ENCODE results near the gene ATL3.
"Not testable (repeated sequence)": the region's sequence is repeated elsewhere in the genome, so short reads cannot be mapped to it uniquely, and the experiment has no call there.

Gene ATL3

GRCh38 chr11:63629426-63629825 lies 41.8 kb downstream of the ATL3 start:
- in situ Hi-C loops (cut with HindIII; ENCODE audit: low sequenced_read_pairs) = loop anchor here (5.0 kb wide), 3 partner anchors 33 to 147 kb away; no protein-coding TSS in a partner anchor

GRCh38 chr11:63623513-63624140 lies 47.5 kb downstream of the ATL3 start:
- in situ Hi-C loops (cut with HindIII; ENCODE audit: low sequenced_read_pairs) = no loop called here

DNA sequence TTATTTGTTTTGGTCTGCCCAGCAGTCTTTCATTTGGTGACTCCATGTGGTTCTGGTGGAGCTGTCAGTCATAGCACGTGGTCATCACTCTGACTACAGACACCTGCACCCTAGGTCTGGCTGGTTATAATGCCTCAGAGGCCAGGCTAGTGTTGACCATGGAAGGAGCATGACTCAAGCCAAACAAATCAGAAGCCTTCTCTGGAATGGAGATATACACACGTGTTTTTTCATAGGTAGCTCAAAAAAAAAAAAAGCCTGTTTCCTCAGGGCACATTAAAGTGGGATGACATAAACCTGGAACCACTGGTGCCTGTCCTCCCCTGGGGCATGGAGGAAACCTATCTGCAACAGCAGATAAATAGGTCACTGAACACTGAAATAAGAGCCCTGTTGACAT lies 48.9 kb downstream of the ATL3 start:
- in situ Hi-C loops (cut with HindIII; ENCODE audit: low sequenced_read_pairs) = no loop called here

GRCh38 chr11:63621071-63621470 lies 50.1 kb downstream of the ATL3 start:
- in situ Hi-C loops (cut with HindIII; ENCODE audit: low sequenced_read_pairs) = no loop called here

- in situ Hi-C loops (cut with HindIII; ENCODE audit: low sequenced_read_pairs) = no loop called here
These were observed 51.2 kb downstream of the ATL3 start for GRCh38 chr11:63619967-63620366.

DNA sequence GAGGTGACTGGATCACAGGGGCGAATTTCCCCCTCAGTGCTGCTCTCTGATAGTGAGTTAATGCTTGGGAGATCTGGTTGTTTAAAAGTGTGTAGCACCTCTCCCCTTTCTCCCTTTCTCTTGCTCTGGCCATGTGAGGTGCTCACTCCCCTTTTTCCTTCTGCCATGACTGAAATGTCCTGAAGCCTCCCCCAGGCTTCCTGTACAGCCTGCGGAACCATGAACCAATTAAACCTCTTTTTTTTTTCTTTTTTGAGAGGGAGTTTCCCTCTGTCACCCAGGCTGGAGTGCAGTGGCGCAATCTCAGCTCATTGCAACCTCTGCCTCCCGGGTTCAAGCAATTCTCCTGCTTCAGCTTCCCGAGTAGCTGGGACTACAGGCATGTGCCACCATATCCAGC lies 53.5 kb downstream of the ATL3 start:
- in situ Hi-C loops (cut with HindIII; ENCODE audit: low sequenced_read_pairs) = not testable (repeated sequence)

- in situ Hi-C loops (cut with HindIII; ENCODE audit: low sequenced_read_pairs) = no loop called here
These were observed 54.2 kb downstream of the ATL3 start for GRCh38 chr11:63616953-63617352.

GRCh38 chr11:63614136-63614671 lies 57.0 kb downstream of the ATL3 start, which contains the start of gene PLAAT3:
PLAAT3 (minus strand) TSS chr11:63614433; CDS start chr11:63614014, 419 bp downstream.
- in situ Hi-C loops (cut with HindIII; ENCODE audit: low sequenced_read_pairs) = no loop called here

GRCh38 chr11:63613517-63614135 lies 57.5 kb downstream of the ATL3 start:
- in situ Hi-C loops (cut with HindIII; ENCODE audit: low sequenced_read_pairs) = no loop called here

- in situ Hi-C loops (cut with HindIII; ENCODE audit: low sequenced_read_pairs) = no loop called here
These were observed 59.0 kb downstream of the ATL3 start for GRCh38 chr11:63612181-63612580.

- in situ Hi-C loops (cut with HindIII; ENCODE audit: low sequenced_read_pairs) = no loop called here
These were observed 59.8 kb downstream of the ATL3 start for GRCh38 chr11:63611395-63611747.

GRCh38 chr11:63610604-63611394 lies 60.4 kb downstream of the ATL3 start:
- in situ Hi-C loops (cut with HindIII; ENCODE audit: low sequenced_read_pairs) = no loop called here

DNA sequence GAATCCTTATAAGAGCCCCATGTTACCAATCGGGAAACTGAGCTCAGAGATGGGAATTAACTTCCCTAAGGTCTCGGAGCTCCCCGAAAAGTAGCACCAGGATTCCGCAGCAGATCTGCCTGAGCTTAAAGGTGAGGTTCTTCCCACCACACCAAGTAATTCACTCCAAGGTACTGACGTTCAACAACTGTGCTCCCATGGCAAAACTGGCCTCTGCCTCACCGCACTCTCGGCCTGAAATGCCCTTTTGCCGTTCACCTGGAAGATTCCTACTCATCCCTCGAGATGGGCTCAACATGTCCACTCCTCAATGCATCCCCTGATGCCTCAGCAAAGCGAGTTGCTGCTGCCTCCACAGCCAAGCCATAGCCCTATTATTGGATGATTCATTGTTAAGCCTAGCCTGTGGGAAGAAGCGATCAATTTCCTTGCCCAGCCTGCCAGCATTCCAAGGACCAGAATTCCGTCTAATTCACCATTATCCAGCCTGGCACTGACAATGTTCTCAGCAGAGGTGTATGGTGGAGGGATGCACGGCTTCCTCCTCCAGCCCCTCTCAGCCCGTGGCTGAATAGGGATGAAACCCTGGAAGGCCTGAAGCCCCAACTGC lies 61.1 kb downstream of the ATL3 start:
- in situ Hi-C loops (cut with HindIII; ENCODE audit: low sequenced_read_pairs) = no loop called here

- in situ Hi-C loops (cut with HindIII; ENCODE audit: low sequenced_read_pairs) = no loop called here
These were observed 61.6 kb downstream of the ATL3 start for GRCh38 chr11:63609536-63609935.

- in situ Hi-C loops (cut with HindIII; ENCODE audit: low sequenced_read_pairs) = no loop called here
These were observed 62.5 kb downstream of the ATL3 start for GRCh38 chr11:63608353-63609345.

DNA sequence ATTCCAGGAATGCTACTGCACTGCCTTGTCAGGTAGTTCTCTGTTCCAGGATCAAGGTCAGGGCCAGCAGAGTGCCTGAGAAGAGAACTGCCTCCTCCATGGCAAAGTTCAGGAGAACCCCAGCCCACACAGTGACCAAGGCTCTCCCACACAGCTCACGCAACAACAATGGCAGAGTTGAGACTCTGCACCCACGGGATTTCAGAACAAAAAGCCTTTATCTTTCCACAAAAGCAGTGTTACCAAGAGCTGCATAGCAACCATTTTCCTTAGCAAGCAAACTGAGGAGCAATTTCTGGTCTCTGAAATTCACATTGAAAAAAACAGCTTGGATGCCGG lies 68.0 kb downstream of the ATL3 start:
- in situ Hi-C loops (cut with HindIII; ENCODE audit: low sequenced_read_pairs) = no loop called here

- in situ Hi-C loops (cut with HindIII; ENCODE audit: low sequenced_read_pairs) = not testable (repeated sequence)
These were observed 68.6 kb downstream of the ATL3 start for GRCh38 chr11:63602290-63603179.

- in situ Hi-C loops (cut with HindIII; ENCODE audit: low sequenced_read_pairs) = no loop called here
These were observed 71.7 kb downstream of the ATL3 start for GRCh38 chr11:63599211-63600122.
